ENCODE measurements around the gene CHD6. TPM values are rescaled to one million over a fixed set of nuclear protein-coding genes. Genes with fewer than 3 reads are reported as not detected.

The CHD6 gene
- total RNA-seq, 6 donors from 2014 or later, result 25.4 to 62.9 (median 35.3) TPM

DNA sequence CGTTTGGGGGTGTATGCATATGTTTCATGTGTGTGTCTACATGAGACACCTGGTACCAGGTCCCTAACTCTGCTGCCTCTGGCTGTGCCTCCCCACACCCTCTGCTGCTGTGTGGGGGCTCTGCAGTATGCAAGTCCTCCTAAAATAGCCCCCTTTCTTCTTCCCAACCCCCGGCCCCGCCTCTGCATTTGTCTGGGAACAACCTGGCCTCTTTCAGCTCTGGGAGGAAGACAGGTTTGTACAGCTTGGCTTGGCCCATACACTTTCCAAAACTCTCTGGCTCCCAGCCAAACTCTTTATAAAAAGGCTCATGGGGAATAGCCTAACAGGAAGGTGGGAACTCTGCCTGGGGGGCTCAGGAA, 224.5 kb downstream of the CHD6 start:
- H3K27ac ChIP-seq, result no peak overlapping the region
- H3K4me3 ChIP-seq, result no peak overlapping the region
- H3K9me3 ChIP-seq, result no peaks in the 10 kb centered on the region
- H3K4me1 ChIP-seq, result peaks cover 0 to 10% (median 0%) of the 10 kb centered on the region in 4 donors
- H3K27me3 ChIP-seq, result no peaks in the 10 kb centered on the region
- DNase-seq, result no peak
- WGBS, 2 donors, result 91 to 97% methylated on average over 3 of the region's 3 CpGs
- no peak for ATAC-seq (ENCODE audit: low FRiP score in 2 of 2)
- TF ChIP-seq POLR2AphosphoS5 (IDR thresholded peaks at IDR 0.05) (no peak), POLR2A (IDR thresholded peaks at IDR 0.05) (no peak)
- no peaks in the 10 kb centered on the region for H3K36me3 ChIP-seq

GRCh38 chr20:41392871-41393704, 225.1 kb downstream of the CHD6 start:
- ATAC-seq (ENCODE audit: low FRiP score in 2 of 2) (peak in 1 of 2 donors; percentile 27), DNase-seq (no peak)
- no peaks in the 10 kb centered on the region for H3K9me3 ChIP-seq
- H3K4me3 ChIP-seq, result no peak overlapping the region
- no peaks in the 10 kb centered on the region for H3K36me3 ChIP-seq
- peaks cover 0 to 10% (median 0%) of the 10 kb centered on the region in 4 donors for H3K4me1 ChIP-seq
- WGBS, 2 donors, result 66 to 71% methylated on average over 10 to 12 of the region's 12 CpGs
- no peak for TF ChIP-seq EP300 (IDR thresholded peaks at IDR 0.05)
- no peak for TF ChIP-seq POLR2AphosphoS5 (IDR thresholded peaks at IDR 0.05)
- TF ChIP-seq, protein P1, sequence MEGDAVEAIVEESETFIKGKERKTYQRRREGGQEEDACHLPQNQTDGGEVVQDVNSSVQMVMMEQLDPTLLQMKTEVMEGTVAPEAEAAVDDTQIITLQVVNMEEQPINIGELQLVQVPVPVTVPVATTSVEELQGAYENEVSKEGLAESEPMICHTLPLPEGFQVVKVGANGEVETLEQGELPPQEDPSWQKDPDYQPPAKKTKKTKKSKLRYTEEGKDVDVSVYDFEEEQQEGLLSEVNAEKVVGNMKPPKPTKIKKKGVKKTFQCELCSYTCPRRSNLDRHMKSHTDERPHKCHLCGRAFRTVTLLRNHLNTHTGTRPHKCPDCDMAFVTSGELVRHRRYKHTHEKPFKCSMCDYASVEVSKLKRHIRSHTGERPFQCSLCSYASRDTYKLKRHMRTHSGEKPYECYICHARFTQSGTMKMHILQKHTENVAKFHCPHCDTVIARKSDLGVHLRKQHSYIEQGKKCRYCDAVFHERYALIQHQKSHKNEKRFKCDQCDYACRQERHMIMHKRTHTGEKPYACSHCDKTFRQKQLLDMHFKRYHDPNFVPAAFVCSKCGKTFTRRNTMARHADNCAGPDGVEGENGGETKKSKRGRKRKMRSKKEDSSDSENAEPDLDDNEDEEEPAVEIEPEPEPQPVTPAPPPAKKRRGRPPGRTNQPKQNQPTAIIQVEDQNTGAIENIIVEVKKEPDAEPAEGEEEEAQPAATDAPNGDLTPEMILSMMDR (IDR thresholded peaks at IDR 0.05), result no peak
- TF ChIP-seq POLR2A (IDR thresholded peaks at IDR 0.05), result no peak
- no peaks in the 10 kb centered on the region for H3K27me3 ChIP-seq
- H3K27ac ChIP-seq, result no peak overlapping the region

DNA sequence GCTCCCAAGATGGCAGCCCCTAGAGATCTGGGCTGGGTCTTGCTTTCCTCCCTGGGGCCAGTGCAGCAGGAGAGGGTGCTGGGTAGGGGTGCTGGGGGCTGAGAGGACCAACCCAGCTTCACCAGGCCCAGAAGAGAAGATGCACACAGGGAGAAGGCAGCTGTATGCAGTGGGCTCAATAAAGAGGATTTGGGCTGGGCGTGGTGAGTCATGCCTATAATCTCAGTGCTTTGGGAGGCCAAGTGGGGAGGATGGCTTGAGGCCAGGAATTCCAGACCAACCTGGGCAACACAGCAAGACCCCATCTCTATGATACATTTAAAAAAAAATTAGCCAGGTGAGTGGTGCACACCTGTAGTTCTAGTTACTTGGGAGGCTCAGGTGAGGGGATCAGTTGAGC, 225.9 kb downstream of the CHD6 start:
- Histone ChIP-seq H3K27ac (no peak overlapping the region), H3K4me3 (no peak overlapping the region), H3K36me3 (no peaks in the 10 kb centered on the region), H3K9me3 (no peaks in the 10 kb centered on the region), H3K27me3 (no peaks in the 10 kb centered on the region), H3K4me1 (peaks cover 0 to 10% (median 0%) of the 10 kb centered on the region in 4 donors)
- ATAC-seq (ENCODE audit: low FRiP score in 2 of 2), result no peak
- WGBS, 2 donors, result 93% methylated on average over 1 of the region's 1 CpG
- no peak for DNase-seq
- TF ChIP-seq POLR2AphosphoS5 (IDR thresholded peaks at IDR 0.05) (no peak), EP300 (IDR thresholded peaks at IDR 0.05) (no peak), POLR2A (IDR thresholded peaks at IDR 0.05) (no peak)
- TF ChIP-seq, protein P1 (IDR thresholded peaks at IDR 0.05), result no peak

- no peak overlapping the region for H3K4me3 ChIP-seq
- H3K36me3 ChIP-seq, result no peaks in the 10 kb centered on the region
- DNase-seq (no peak), ATAC-seq (ENCODE audit: low FRiP score in 2 of 2) (no peak)
- peaks cover 0 to 13% (median 0%) of the 10 kb centered on the region in 4 donors for H3K4me1 ChIP-seq
- 74 to 76% methylated on average over 10 of the region's 10 CpGs for WGBS, 2 donors
- H3K27ac ChIP-seq, result no peak overlapping the region
- TF ChIP-seq, protein P1 (IDR thresholded peaks at IDR 0.05), result no peak
- TF ChIP-seq EP300 (IDR thresholded peaks at IDR 0.05) (no peak), POLR2AphosphoS5 (IDR thresholded peaks at IDR 0.05) (no peak), POLR2A (IDR thresholded peaks at IDR 0.05) (no peak)
- no peaks in the 10 kb centered on the region for H3K27me3 ChIP-seq
- H3K9me3 ChIP-seq, result no peaks in the 10 kb centered on the region
These were observed 226.6 kb downstream of the CHD6 start for GRCh38 chr20:41391587-41392001.

GRCh38 chr20:41390889-41391288, 227.3 kb downstream of the CHD6 start:
- H3K4me3 ChIP-seq, result no peak overlapping the region
- no peak for ATAC-seq (ENCODE audit: low FRiP score in 2 of 2)
- WGBS, 2 donors, result 95 to 98% methylated on average over 3 of the region's 3 CpGs
- TF ChIP-seq POLR2A (IDR thresholded peaks at IDR 0.05) (no peak), POLR2AphosphoS5 (IDR thresholded peaks at IDR 0.05) (no peak), EP300 (IDR thresholded peaks at IDR 0.05) (no peak)
- TF ChIP-seq, protein P1 (IDR thresholded peaks at IDR 0.05), result no peak
- H3K9me3 ChIP-seq, result no peaks in the 10 kb centered on the region
- no peak overlapping the region for H3K27ac ChIP-seq
- H3K36me3 ChIP-seq, result no peaks in the 10 kb centered on the region
- H3K27me3 ChIP-seq, result no peaks in the 10 kb centered on the region
- H3K4me1 ChIP-seq, result peaks cover 0 to 13% (median 0%) of the 10 kb centered on the region in 4 donors
- DNase-seq, result no peak

All from upper lobe of left lung (tissue), 6 donors.